Measurements from ENCODE around the gene DGCR2.

The DGCR2 gene

DNA sequence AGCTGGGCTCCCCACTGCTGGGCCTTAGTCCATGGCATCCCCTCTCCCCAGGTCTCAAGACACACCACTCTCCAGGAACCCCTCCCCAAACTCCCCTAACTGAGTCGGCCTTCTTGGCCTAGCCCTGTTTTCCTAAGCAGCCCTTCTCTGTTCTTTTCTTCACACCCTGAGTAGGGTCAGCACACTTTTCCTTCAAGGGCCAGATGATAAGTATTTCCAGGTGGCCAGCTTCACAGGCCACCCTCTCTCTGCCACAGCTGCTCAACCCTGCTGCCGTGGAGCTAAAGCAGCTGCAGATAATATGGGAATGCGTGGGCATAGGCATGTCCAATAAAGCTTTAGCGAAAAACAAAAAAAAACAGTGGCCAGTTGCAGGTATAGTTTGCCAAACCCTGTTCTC lies 24.1 kb downstream of the DGCR2 start:
- H3K27ac ChIP-seq (ENCODE audit: low read length) = no peak overlapping the region

DNA sequence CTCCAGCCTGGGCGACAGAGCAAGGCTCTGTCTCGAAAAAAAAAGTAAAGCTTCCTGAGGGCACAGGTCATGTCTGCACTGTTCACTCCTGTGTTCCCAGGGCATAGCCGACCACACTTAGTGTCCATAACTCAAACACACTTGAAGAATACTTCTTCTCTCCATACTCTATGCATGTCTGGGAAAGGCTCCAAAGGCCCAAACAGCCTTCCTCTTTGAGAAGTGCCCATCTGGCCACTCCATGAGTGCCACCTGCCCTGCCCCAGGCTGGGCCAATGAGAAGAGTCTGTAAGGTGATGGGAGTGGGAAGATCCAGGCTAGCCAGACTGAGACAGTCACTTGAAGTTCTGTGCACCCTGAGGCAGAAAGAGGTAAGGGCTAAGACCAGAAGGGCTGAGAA lies 24.7 kb downstream of the DGCR2 start:
- H3K4me3 ChIP-seq (ENCODE audit: low read length) = no peak overlapping the region
- H3F3A ChIP-seq (ENCODE audit: insufficient read depth, low read length) = no peaks in the 10 kb centered on the region
- no peak overlapping the region for H3K9ac ChIP-seq (ENCODE audit: low read length)
- TF ChIP-seq EZH2phosphoT487 (IDR thresholded peaks at IDR 0.05; ENCODE audit: low read length) (no peak), EZH2 (optimal IDR thresholded peaks at IDR 0.05; ENCODE audit: low read depth, low read length) (no peak)
- TF ChIP-seq, protein P1, sequence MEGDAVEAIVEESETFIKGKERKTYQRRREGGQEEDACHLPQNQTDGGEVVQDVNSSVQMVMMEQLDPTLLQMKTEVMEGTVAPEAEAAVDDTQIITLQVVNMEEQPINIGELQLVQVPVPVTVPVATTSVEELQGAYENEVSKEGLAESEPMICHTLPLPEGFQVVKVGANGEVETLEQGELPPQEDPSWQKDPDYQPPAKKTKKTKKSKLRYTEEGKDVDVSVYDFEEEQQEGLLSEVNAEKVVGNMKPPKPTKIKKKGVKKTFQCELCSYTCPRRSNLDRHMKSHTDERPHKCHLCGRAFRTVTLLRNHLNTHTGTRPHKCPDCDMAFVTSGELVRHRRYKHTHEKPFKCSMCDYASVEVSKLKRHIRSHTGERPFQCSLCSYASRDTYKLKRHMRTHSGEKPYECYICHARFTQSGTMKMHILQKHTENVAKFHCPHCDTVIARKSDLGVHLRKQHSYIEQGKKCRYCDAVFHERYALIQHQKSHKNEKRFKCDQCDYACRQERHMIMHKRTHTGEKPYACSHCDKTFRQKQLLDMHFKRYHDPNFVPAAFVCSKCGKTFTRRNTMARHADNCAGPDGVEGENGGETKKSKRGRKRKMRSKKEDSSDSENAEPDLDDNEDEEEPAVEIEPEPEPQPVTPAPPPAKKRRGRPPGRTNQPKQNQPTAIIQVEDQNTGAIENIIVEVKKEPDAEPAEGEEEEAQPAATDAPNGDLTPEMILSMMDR (IDR thresholded peaks at IDR 0.05; ENCODE audit: low read length) = no peak
- peaks cover 65% of the 10 kb centered on the region for H3K79me2 ChIP-seq (ENCODE audit: low read length)
- H2AFZ ChIP-seq (ENCODE audit: low read length) = no peak overlapping the region
- H3K9me2 ChIP-seq (replicated peaks; ENCODE audit: insufficient read depth, low read length) = no peaks in the 10 kb centered on the region
- no peak overlapping the region for H3K27ac ChIP-seq (ENCODE audit: low read length)
- no peaks in the 10 kb centered on the region; the same call in 1 of the 2 replicates for H4K20me1 ChIP-seq (ENCODE audit: insufficient read depth, low read length)
- no peaks in the 10 kb centered on the region for H3K27me3 ChIP-seq (replicated peaks; ENCODE audit: insufficient read depth, low read length)
- H3K9me3 ChIP-seq (replicated peaks; ENCODE audit: insufficient read depth, low read length) = no peaks in the 10 kb centered on the region
- DNase-seq = no peak
- H3K4me2 ChIP-seq (ENCODE audit: low read depth, low read length) = no peak overlapping the region
- no peaks in the 10 kb centered on the region for H3K4me1 ChIP-seq (ENCODE audit: low read length)
- H3K36me3 ChIP-seq (replicated peaks; ENCODE audit: insufficient read depth, low read length) = no peaks in the 10 kb centered on the region

More for the DNA sequence above, 24.1 kb downstream of the DGCR2 start:
- Histone ChIP-seq H3K9ac (ENCODE audit: low read length) (no peak overlapping the region), H2AFZ (ENCODE audit: low read length) (no peak overlapping the region), H3K4me2 (ENCODE audit: low read depth, low read length) (no peak overlapping the region), H3K79me2 (ENCODE audit: low read length) (peaks cover 71% of the 10 kb centered on the region), H3K9me3 (replicated peaks; ENCODE audit: insufficient read depth, low read length) (no peaks in the 10 kb centered on the region), H3K4me3 (ENCODE audit: low read length) (no peak overlapping the region), H3F3A (ENCODE audit: insufficient read depth, low read length) (no peaks in the 10 kb centered on the region), H4K20me1 (ENCODE audit: insufficient read depth, low read length) (no peaks in the 10 kb centered on the region; the same call in 1 of the 2 replicates), H3K4me1 (ENCODE audit: low read length) (no peaks in the 10 kb centered on the region), H3K9me2 (replicated peaks; ENCODE audit: insufficient read depth, low read length) (no peaks in the 10 kb centered on the region), H3K27me3 (replicated peaks; ENCODE audit: insufficient read depth, low read length) (no peaks in the 10 kb centered on the region), H3K36me3 (replicated peaks; ENCODE audit: insufficient read depth, low read length) (no peaks in the 10 kb centered on the region)
- no peak for TF ChIP-seq EZH2phosphoT487 (IDR thresholded peaks at IDR 0.05; ENCODE audit: low read length)
- no peak for DNase-seq

DNA sequence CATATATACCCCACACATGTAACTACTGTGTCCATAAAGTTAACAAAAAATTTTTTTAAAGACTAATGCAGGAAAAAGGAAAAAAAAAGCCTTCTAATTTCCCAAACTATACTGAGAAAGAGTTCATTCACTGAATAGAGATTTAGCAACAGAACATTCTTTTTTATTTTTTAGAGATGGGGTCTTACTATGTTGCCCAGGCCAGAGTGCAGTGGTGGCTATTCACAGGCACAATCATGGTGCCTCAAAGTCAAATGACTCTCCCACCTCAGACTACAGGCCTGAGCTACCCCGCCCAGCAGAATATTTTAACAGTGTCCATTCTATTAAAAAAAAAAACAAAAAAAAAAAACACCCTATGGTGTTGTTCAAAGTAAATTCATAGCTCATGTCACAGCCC lies 25.7 kb downstream of the DGCR2 start:
- H3K9me2 ChIP-seq (replicated peaks; ENCODE audit: insufficient read depth, low read length) = no peaks in the 10 kb centered on the region
- no peaks in the 10 kb centered on the region for H3K9me3 ChIP-seq (replicated peaks; ENCODE audit: insufficient read depth, low read length)
- H4K20me1 ChIP-seq (ENCODE audit: insufficient read depth, low read length) = no peaks in the 10 kb centered on the region; the same call in 1 of the 2 replicates
- no peaks in the 10 kb centered on the region for H3K27me3 ChIP-seq (replicated peaks; ENCODE audit: insufficient read depth, low read length)
- TF ChIP-seq EZH2phosphoT487 (IDR thresholded peaks at IDR 0.05; ENCODE audit: low read length) = no peak
- TF ChIP-seq, protein P1 (IDR thresholded peaks at IDR 0.05; ENCODE audit: low read length) = no peak
- no peaks in the 10 kb centered on the region for H3K36me3 ChIP-seq (replicated peaks; ENCODE audit: insufficient read depth, low read length)
- no peak overlapping the region for H3K4me3 ChIP-seq (ENCODE audit: low read length)
- H3K27ac ChIP-seq (ENCODE audit: low read length) = no peak overlapping the region
- peaks cover 57% of the 10 kb centered on the region for H3K79me2 ChIP-seq (ENCODE audit: low read length)
- no peak overlapping the region for H3K4me2 ChIP-seq (ENCODE audit: low read depth, low read length)
- no peak overlapping the region for H2AFZ ChIP-seq (ENCODE audit: low read length)
- H3K4me1 ChIP-seq (ENCODE audit: low read length) = no peaks in the 10 kb centered on the region
- H3F3A ChIP-seq (ENCODE audit: insufficient read depth, low read length) = no peaks in the 10 kb centered on the region
- DNase-seq = no peak
- no peak overlapping the region for H3K9ac ChIP-seq (ENCODE audit: low read length)

DNA sequence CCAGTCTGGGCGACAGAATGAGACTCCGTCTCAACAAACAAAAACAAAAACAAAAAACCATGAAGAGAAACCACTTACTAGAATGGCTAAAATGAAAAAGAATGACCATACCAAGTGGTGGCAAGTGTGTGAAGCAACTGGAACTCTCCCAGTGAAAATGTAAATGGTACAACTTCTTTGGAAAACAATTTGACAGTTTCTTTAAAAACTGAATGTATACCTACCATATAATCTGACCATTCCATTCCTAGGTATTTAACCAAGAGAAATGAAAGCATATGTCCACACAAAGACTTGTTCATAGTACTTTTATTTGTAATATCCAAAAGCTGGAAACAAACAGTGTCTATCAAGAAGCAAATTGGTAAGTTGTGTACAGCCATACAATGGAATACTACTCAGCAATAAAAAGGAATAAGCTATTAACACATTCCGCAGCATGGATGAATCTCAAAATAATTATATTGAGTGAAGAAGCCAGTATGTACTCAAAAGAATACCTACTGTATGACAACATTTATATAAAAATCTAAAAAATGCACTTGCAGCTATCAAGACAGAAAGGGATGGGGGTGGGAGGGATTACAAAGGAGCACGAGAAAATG lies 27.7 kb downstream of the DGCR2 start:
- Histone ChIP-seq H3F3A (ENCODE audit: insufficient read depth, low read length) (no peaks in the 10 kb centered on the region), H3K36me3 (replicated peaks; ENCODE audit: insufficient read depth, low read length) (no peaks in the 10 kb centered on the region), H3K4me2 (ENCODE audit: low read depth, low read length) (no peak overlapping the region), H4K20me1 (ENCODE audit: insufficient read depth, low read length) (no peaks in the 10 kb centered on the region; the same call in 1 of the 2 replicates), H3K9ac (ENCODE audit: low read length) (no peak overlapping the region), H3K79me2 (ENCODE audit: low read length) (peaks cover 37% of the 10 kb centered on the region), H3K27me3 (replicated peaks; ENCODE audit: insufficient read depth, low read length) (no peaks in the 10 kb centered on the region), H2AFZ (ENCODE audit: low read length) (no peak overlapping the region), H3K9me2 (replicated peaks; ENCODE audit: insufficient read depth, low read length) (no peaks in the 10 kb centered on the region), H3K4me1 (ENCODE audit: low read length) (no peaks in the 10 kb centered on the region), H3K27ac (ENCODE audit: low read length) (no peak overlapping the region), H3K9me3 (replicated peaks; ENCODE audit: insufficient read depth, low read length) (no peaks in the 10 kb centered on the region), H3K4me3 (ENCODE audit: low read length) (no peak overlapping the region)
- DNase-seq = no peak
- TF ChIP-seq EZH2 (optimal IDR thresholded peaks at IDR 0.05; ENCODE audit: low read depth, low read length) = no peak
